NCI-H1694 (cell line): ENCODE measurements around the gene COG7.
"Not testable (repeated sequence)": the region's sequence is repeated elsewhere in the genome, so short reads cannot be mapped to it uniquely, and the experiment has no call there.

ENCODE experiments used
- DNase-seq: peaks from one replicate; lab custom pipeline; 2025; lab: John Stamatoyannopoulos, UW

The COG7 gene

DNA sequence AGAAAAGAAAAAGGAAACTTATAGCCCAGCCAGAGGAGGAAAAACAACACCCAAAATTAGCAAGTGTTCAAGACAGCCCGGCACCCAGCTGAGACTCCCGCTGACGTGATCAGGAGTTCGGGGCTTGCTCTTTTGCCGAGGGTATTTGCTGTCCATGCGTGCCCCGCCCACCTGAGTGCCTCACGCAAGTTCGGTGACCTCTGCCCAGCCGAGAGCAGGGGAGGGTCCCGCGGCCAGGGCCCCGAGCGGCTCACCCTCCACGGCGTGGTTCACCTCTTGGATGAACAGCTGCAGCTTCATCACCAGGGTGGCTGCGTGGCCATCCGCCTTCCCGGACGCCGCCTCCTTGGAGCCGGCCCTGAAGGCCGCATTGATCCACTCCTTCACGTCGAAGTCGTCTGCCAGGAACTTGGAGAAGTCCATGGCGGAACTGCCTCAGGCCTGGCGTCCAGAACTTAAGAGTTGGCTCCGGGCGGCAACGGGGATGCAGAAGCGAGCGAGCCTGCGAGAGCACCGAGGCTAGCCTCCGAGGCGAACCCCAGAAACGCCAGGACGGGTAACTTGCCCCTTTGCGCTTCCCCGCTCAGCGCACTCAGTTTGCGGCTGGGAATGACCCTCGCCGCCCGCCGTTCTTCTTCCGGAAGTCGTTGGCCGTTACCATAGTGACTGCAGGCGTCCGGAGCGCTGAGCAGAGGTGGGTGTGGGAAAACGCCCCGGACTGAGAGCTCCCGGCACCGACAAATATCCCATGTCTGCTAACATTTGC is at the start of gene COG7:
TSS of gene COG7 (minus strand) at position 618 of the 766 bp plus-strand sequence. CDS start at position 423, 195 bp downstream.
- DNase-seq: peak; percentile 13

- DNase-seq: no peak
Observed at GRCh38 chr16:23502466-23502865, 49.5 kb upstream of the COG7 start.

GRCh38 chr16:23501291-23501690 is 48.3 kb upstream of the COG7 start:
- DNase-seq: no peak

DNA sequence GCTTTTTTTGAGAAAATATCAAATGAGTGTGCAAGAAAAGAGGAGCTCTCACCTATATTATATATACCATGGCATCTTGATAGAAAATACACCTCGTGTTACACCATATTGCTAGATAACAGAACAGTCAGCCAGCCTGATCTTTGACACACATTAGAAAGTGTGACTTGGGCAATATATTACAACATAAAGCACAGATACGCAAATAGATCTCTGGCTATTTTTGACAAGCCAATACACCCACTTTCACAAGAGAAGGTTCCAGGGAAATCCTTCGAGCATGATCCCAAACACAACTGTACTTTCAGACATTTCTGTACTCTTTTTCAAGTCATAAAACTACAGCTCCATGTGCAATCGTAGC is 47.9 kb upstream of the COG7 start:
- DNase-seq: no peak

- DNase-seq: no peak
Observed at GRCh38 chr16:23500212-23500861, 47.3 kb upstream of the COG7 start.

DNA sequence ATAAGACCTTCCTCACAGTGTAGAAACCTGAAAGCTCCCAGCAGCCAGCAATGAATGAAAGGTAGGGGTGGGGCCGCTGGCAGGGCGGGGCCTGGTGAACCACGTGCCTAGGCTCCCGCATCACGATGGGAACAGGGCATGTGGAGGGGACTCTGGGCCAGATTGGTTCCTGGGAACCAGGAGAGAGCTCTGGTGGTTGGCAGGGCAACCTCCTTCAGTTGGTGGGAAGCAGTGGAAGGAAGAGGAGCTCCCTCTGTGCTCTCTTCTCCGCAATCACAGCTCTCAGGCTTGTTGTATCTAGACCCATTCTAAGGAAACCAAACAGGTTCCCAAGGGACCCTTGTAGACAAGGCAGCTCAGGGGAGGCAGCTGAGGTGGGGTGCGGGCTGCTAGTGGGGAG is 46.8 kb upstream of the COG7 start:
- DNase-seq: no peak

DNA sequence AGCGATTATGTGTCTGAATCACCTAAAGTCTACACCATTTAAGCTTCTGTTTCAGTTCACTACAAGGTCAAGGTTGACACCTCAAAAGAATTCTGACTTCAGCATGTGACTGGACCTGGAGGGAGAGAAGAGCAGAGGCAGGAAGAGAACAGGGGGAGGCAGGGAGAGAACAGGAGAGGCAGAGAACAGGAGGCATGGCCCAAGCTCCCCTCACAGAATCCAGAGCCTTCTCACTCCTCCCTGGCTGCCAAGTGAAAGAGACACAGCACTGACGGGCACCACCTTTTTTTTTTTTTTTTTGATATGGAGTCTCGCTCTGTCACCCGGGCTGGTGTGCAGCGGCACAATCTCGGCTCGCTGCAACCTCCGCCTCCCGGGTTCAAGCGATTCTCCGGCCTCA is 45.9 kb upstream of the COG7 start:
- no peak for DNase-seq

DNA sequence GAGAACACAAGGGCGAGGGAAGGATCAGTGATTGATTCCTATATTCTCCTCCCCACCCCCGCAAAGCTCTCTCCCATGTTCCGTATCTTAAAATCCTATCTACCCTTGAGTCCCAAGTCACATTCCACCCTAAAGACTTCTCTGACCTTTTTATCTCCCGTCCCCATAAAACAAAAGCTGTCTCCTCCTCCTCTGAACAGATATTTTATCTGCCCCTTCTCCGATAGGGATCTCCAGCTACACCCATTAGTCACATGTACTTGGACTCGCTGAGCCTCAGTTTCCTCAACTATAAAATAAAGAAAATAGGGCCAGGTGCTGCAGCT is 44.5 kb upstream of the COG7 start:
- DNase-seq: no peak

- no peak for DNase-seq
Observed at GRCh38 chr16:23496821-23497542, 44.0 kb upstream of the COG7 start.

- no peak for DNase-seq
Observed at GRCh38 chr16:23495671-23496070, 42.7 kb upstream of the COG7 start.

DNA sequence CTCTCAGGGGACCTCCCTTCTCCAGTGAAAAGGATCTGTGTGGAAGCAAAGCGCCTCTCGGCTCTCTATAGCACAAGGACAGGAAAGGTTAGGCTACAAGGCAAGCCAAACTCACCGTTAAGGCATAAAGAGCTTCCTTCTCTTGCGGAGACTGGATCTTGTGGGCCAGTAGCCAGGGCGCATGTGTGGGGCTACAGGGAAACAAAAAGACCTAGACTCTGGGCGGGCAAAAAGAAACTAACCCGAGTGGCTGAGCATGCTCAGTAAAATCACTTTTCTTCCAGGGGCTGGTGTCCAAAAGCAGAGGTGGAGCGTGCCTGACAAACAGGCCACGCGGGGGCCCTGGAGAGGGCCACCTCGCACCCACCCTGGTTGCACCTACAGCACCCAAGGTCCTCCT is 41.2 kb upstream of the COG7 start:
- DNase-seq: no peak

DNA sequence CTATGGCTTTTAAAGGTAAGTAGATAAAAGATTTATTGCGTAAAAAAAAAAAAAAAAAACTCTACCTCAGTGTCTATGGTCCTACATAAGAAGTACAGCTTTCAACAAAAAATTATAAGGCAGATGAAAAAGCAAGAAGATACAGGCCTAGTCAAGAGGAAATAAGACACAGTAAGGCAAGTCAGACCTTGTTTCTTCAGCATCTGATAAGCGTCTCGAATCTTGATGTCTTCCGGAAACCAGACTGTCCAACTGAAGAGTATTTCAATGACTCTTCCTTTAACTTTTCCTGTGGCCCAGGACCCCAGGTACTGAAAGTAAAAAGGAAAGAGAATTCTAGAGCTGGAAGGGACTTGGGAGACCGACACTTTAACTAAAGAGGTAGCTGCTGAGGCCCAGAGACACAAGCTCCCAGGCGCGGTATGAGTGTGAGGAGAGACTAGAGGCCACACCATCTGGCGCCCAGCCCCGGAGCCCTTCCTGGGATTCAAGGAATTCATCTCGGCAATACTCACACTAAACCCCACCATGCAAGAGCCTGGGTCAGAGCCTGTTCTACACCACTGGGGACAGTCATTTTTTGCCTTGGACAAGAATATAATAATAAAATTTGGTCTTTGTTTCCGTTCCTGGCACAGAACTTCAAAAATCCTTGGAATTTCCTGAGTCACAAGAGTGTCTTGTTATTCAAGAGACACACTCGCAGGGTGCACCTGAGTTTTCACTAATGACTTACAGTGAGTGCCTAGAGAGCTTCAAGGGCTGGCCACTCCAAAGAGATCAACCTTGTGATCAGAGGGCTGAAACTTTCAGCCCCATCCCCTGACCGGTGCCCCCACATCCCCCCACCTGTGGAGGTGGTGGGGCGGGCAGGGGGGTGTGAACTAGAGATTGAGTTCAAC is 38.8 kb upstream of the COG7 start:
- DNase-seq: no peak

DNA sequence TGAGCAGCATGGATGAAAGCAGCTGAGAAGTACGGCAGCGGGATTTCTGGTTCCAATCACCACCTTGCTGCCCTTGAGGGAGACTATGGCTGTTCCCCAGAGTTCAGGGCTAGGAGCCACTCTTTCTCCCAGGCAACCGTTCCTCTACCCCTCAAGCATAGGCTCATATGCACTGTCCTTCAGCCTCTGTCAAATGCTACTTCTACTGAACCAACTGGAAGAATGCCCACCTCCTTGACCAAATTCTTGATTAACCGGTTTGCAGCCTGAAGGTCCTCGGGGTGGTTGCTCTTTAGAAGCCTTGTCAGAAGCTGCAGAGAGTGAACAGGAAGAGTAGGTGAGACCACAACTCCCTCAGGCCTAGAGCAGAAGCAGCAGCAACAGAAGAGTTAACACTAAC is 33.5 kb upstream of the COG7 start:
- no peak for DNase-seq

DNA sequence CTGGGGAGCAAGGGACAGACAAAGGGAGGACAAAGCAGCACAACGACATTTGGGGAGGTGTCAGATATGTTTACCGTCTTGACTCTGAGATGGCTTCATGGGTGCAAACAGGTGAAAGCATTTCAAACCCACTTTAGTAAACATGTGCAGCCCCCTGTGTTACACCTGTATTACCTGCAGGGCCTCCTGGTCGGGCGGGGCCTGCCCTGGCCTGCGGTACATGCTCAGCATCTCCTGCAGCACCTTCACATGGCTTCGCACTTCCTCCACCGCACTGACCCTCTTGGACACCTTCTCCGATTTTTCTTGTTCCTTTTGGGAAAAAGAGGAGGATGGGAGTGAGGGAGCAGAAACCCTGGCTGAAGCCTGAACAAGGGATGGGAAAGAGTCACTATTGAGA is 32.9 kb upstream of the COG7 start:
- no peak for DNase-seq

DNA sequence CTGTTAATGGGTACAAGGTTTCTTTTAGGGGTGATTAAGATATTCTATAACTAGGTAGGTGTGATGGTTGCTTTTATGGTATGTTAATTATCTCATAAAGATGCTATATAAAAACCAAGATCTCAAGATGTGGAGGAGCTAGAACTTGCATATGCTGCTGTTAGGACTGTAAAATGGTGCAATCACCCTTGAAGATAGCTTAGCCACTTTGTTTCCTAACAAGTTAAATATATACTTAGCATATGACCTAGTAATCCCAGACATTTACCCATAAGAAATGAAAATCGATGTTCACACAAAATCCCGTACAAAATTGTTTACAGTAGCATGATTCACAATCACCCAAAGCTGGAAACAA is 32.2 kb upstream of the COG7 start:
- DNase-seq: no peak

DNA sequence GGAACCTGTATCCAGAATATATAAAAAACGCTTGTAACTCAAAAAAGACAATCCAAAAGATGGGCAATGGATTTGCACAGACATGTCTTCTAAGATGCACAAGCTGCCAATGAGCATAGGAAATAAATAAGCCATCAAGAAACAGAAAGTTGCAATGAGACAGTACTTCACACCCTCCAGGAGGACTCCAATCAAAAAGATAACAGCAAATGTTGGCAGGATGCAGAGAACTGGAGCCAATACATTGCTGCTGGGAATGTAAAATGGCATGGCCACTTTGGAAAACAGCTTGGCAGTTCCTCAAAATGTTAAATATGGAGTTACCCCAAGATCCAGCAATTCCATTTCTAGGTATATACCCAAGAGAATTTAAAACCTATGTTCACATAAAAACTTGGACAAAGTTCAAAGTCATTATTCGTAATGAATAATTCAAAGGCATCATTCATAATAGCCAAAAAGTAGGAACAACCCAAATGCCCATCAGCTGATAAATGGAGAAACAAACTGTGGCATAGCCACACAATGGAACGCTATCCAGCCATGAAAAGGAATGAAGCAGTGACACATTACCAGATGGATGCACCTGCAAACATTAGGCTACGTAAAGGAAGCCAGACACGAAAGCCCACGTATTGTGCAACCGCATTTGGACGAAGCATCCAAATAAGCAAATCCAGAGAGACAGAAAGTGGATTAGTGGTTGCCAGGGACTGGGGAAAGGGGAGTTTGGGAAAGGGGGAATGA is 31.7 kb upstream of the COG7 start:
- no peak for DNase-seq

DNA sequence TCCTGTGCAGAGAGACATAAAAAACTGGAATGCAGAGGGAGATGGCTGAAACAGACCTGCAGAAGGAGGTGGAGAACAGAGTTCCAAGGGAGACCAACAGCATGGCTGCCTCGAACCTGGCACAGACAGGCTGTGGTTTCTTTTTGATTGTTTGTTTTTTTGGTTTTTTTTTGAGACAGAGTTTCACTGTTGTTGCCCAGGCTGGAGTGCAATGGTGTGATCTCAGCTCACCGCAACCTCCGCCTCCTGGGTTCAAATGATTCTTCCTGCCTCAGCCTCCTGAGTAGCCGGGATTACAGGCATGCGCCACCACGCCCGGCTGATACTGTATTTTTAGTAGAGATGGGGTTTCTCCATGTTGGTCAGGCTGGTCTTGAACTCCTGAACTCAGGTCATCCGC is 30.5 kb upstream of the COG7 start:
- DNase-seq: not testable (repeated sequence)

- no peak for DNase-seq
Observed at GRCh38 chr16:23482778-23483177, 29.8 kb upstream of the COG7 start.

DNA sequence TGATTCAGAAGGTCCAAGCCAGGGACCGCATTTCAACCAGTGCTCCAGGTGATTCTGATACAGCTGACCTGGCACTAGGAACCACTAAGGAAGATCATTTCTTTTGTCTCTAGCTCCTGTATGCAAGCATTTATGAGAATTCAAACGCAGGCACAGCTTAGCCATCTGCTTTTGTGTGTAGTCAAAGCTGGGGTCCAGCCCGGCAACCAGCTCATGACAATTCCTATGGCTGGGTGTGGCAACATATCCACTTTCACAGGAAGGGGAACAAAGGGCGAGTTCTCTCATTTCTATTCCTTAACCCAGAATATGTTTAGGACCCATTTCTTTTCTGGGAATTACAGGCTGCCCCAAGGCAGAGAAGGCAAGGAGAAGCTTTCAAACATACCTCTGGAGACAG is 27.3 kb upstream of the COG7 start:
- DNase-seq: no peak

GRCh38 chr16:23479138-23479537 is 26.1 kb upstream of the COG7 start:
- DNase-seq: no peak

DNA sequence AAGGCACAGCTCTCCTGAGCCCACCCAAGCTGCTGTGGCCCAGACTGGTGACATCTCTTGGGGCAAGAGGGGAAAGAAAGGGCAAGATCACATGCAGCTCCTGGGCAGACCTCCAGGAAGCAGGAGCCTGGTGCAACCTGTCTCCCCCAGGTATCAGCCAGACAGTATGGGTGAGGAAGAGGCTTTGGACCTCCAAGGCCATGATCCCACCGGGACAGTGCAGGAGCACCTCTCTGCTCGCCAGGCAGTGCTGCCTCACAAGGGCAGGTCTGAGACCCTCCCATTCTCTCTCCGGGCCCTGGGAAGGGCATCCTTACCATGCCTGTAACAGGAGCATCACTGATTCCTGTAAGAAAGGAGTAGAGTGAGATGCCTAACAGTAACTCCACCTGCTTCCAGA is 25.6 kb upstream of the COG7 start:
- no peak for DNase-seq

DNA sequence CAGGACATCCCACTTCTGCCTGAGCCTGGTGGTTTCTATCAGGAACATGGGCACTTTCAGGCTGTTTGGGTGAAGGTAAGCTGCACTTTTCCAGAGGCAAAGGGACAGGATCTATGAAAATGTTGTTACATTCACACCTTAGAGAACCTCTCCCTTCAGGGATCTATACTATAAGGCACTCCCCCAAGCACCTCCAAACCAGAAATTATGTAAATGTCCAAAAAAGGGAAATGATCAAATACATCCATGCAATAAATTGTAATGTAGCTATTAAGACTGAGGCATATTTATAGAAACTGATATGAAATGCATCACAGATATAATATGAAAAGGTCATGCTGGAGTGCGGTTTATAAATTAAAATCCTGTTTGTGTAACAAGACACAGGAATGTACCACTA is 23.3 kb upstream of the COG7 start:
- no peak for DNase-seq
